ENCODE data around the gene PTCH1. TPM values are rescaled to one million over a fixed set of nuclear protein-coding genes. Genes with fewer than 3 reads are reported as not detected.

PTCH1 gene
- total and polyA plus RNA-seq, 11 donors = 2.2 to 15.2 (median 5.4) TPM

DNA sequence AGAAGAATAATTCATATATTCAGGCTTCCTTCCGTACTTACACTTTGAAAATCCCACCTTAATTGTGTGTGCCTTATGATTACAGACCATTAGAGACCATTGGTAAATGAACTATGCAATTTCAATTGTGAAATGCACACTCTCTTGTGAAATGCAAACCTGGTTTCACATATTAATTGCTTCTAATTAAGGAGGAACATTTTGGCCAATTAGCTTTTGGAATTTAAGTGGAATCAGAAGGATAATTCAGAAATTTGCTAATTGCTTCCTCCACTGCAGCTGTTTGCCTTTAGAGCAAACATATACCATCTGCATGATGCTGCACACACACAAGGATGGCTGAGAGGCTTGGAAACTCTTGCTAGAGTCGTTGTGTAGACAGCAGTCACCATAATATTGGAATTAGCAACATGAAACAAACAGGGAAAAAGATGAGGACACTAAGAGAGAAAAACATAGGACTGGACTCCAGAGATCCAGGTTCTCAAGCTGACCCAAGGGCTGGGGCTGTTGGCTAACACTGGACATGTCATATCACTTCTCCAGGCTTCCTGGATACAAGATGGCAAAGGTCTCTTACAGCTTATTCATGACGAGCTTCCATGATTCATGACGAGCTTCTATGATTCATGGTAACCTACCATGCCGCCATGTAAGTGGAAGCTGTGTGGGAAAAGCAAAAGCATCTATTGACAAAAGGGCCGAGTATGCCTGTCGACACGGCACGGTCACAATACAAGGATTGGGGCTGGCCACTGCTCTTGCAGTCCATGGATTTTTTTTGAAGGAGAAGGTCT, 78.0 kb downstream of the PTCH1 start:
- DNase-seq (no peak), ATAC-seq (no peak)
- TF ChIP-seq, protein P1, sequence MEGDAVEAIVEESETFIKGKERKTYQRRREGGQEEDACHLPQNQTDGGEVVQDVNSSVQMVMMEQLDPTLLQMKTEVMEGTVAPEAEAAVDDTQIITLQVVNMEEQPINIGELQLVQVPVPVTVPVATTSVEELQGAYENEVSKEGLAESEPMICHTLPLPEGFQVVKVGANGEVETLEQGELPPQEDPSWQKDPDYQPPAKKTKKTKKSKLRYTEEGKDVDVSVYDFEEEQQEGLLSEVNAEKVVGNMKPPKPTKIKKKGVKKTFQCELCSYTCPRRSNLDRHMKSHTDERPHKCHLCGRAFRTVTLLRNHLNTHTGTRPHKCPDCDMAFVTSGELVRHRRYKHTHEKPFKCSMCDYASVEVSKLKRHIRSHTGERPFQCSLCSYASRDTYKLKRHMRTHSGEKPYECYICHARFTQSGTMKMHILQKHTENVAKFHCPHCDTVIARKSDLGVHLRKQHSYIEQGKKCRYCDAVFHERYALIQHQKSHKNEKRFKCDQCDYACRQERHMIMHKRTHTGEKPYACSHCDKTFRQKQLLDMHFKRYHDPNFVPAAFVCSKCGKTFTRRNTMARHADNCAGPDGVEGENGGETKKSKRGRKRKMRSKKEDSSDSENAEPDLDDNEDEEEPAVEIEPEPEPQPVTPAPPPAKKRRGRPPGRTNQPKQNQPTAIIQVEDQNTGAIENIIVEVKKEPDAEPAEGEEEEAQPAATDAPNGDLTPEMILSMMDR (IDR thresholded peaks at IDR 0.05) = no peak
- no peak for TF ChIP-seq POLR2A (IDR thresholded peaks at IDR 0.05)
- Histone ChIP-seq H3K9me3 (no peaks in the 10 kb centered on the region), H3K4me3 (no peak overlapping the region), H3K27ac (no peak overlapping the region), H3K4me1 (no peaks in the 10 kb centered on the region), H3K27me3 (no peaks in the 10 kb centered on the region), H3K36me3 (no peaks in the 10 kb centered on the region)
- WGBS, 4 donors = 90 to 91% (median 91%) methylated on average over 9 of the region's 9 CpGs
- intact Hi-C loops (cut with DNase I) = no loop called here

DNA sequence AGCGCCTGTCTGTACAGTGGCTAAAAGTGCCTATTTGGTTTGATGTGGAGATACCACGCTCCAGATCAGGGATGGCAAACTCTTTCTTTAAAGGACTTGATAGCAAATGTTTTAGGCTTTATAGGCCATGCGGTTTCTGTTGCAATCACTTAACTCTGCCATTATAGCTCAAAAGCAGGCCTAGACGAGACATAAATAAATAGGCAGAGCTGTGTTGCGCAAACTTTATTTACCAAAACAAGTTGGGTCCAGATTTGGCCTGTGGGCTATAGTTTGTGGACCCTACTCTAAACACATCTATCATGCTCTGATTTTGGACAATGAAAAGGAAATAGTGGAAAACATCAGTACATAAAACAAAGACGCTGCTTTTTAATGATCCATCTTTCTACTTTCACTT, 79.2 kb downstream of the PTCH1 start:
- no peak for ATAC-seq
- Histone ChIP-seq H3K27me3 (no peaks in the 10 kb centered on the region), H3K27ac (no peak overlapping the region), H3K9me3 (no peaks in the 10 kb centered on the region), H3K4me3 (no peak overlapping the region), H3K4me1 (no peaks in the 10 kb centered on the region), H3K36me3 (no peaks in the 10 kb centered on the region)
- DNase-seq = no peak
- TF ChIP-seq POLR2A (IDR thresholded peaks at IDR 0.05) = no peak
- TF ChIP-seq, protein P1 (IDR thresholded peaks at IDR 0.05) = no peak
- intact Hi-C loops (cut with DNase I) = no loop called here
- WGBS, 4 donors = 88 to 97% (median 92%) methylated on average over 6 of the region's 6 CpGs

DNA sequence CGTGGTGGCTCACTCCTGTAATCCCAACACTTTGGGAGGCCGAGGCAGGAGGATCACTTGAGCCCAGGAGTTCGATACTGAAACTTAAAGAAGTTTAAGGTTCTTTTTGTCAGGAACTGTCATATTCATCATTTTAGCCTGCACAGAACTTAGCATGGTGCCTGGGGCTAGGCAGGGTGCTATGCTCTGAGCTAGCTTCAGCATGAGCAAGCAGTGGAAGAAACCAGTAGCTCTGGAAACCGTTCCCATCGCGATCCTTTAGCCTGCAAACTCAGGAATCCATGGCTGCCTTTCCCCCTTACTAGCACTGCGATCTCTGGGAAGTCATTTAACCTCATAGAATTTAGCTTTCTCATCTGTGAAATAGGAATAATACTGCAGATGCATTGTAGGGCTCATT, 80.4 kb downstream of the PTCH1 start:
- DNase-seq = no peak
- Histone ChIP-seq H3K9me3 (no peaks in the 10 kb centered on the region), H3K36me3 (no peaks in the 10 kb centered on the region), H3K4me1 (no peaks in the 10 kb centered on the region), H3K27me3 (no peaks in the 10 kb centered on the region), H3K27ac (no peak overlapping the region), H3K4me3 (no peak overlapping the region)
- intact Hi-C loops (cut with DNase I) = no loop called here
- TF ChIP-seq, protein P1 (IDR thresholded peaks at IDR 0.05) = no peak
- TF ChIP-seq POLR2A (IDR thresholded peaks at IDR 0.05) = no peak
- no peak for ATAC-seq
- WGBS, 4 donors = 94 to 97% (median 95%) methylated on average over 7 of the region's 7 CpGs

DNA sequence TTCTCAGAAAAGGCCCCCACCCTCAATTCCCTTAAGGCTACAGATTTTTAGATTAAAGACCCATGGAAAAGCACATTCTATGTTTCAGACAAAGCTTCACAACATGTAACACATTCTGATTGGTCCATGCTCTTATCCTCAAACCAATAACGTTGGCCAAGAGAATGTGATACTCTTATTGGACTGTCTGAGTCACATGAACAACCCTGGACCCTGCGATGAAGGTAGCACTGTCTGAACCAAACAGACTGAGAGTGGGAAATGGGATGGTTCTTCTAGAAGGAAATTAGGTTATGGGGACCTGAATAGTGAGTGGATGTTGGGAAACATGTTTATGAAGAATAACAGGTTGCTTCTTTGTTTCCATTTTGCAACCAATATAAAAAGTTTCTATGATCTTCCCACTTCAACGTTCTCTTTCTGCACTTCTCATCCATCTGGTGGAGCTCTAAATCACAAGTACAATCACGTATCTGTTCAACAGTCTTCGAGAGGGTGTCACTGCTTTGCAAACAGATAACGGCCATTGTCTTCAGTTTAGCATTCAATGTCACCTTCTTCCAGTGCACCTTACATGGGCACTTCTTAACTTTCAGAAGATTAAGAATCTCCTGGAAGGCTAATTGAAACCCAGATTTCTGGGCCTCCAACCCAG, 81.6 kb downstream of the PTCH1 start:
- 74 to 84% (median 77%) methylated on average over 6 of the region's 6 CpGs for WGBS, 4 donors
- H3K27ac ChIP-seq = no peak overlapping the region

More for the DNA sequence above, 81.6 kb downstream of the PTCH1 start:
- TF ChIP-seq, protein P1 (IDR thresholded peaks at IDR 0.05) = no peak
- no peak for TF ChIP-seq POLR2A (IDR thresholded peaks at IDR 0.05)
- ATAC-seq (no peak), DNase-seq (no peak)
- Histone ChIP-seq H3K4me1 (no peaks in the 10 kb centered on the region), H3K9me3 (peaks cover 0 to 8% (median 0%) of the 10 kb centered on the region in 12 donors), H3K4me3 (no peak overlapping the region), H3K36me3 (no peaks in the 10 kb centered on the region), H3K27me3 (no peaks in the 10 kb centered on the region)
- intact Hi-C loops (cut with DNase I) = no loop called here
